Fibroblast of mammary gland (primary cell): ENCODE results near the gene BCAP31.

Source experiments
- DNase-seq: peaks from one replicate; pipeline ENCODE4 v3.0.0-alpha.2; 2010; ENCODE audit warnings: low read depth
- H3K4me3 ChIP-seq: 2 replicates; pipeline ENCODE4 v1.5.1; 2011; ENCODE audit warnings: low read depth, mild to moderate bottlenecking, low read length, moderate library complexity; ENCODE audit not compliant: control insufficient read depth
- TF ChIP-seq, protein P1 (sequence below): conservative IDR thresholded peaks from 2 replicates; pipeline ENCODE4 v1.5.1; 2011; ENCODE audit warnings: low read depth, low read length, inconsistent platforms; ENCODE audit not compliant: control insufficient read depth, insufficient read depth

Gene BCAP31

DNA sequence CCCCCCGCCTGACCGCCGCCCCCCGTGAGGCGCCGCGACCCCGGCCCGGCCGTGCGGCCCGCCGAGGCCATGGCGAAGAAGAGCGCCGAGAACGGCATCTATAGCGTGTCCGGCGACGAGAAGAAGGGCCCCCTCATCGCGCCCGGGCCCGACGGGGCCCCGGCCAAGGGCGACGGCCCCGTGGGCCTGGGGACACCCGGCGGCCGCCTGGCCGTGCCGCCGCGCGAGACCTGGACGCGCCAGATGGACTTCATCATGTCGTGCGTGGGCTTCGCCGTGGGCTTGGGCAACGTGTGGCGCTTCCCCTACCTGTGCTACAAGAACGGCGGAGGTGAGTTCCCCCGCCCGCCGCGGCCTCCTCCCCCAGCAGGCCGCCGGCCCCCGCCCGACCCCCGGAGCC lies 35.7 kb downstream of the BCAP31 start:
- TF ChIP-seq, protein P1, sequence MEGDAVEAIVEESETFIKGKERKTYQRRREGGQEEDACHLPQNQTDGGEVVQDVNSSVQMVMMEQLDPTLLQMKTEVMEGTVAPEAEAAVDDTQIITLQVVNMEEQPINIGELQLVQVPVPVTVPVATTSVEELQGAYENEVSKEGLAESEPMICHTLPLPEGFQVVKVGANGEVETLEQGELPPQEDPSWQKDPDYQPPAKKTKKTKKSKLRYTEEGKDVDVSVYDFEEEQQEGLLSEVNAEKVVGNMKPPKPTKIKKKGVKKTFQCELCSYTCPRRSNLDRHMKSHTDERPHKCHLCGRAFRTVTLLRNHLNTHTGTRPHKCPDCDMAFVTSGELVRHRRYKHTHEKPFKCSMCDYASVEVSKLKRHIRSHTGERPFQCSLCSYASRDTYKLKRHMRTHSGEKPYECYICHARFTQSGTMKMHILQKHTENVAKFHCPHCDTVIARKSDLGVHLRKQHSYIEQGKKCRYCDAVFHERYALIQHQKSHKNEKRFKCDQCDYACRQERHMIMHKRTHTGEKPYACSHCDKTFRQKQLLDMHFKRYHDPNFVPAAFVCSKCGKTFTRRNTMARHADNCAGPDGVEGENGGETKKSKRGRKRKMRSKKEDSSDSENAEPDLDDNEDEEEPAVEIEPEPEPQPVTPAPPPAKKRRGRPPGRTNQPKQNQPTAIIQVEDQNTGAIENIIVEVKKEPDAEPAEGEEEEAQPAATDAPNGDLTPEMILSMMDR: no peak
- H3K4me3 ChIP-seq: no peak overlapping the region
- no peak for DNase-seq

DNA sequence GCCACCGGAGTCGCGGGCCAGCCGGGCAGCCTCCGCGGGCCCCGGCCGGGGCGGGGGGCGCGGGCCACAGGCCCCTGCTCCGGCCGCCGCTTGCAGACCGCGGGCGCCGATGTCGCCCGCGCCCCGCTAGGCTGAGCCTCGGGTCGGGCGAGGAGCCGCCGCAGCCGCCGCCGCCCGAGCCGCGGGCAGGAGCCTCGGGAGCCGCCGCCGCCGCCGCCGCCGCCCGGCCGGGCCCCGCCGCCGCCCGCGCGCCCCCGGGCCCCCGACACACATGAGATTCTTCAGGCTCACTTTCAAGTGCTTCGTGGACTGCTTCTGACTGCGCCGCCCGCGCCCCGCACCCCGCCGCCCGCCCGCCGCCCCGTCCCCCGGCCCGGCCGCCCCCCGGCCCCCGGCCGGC lies 36.1 kb downstream of the BCAP31 start:
- H3K4me3 ChIP-seq: no peak overlapping the region
- TF ChIP-seq, protein P1: no peak
- no peak for DNase-seq

DNA sequence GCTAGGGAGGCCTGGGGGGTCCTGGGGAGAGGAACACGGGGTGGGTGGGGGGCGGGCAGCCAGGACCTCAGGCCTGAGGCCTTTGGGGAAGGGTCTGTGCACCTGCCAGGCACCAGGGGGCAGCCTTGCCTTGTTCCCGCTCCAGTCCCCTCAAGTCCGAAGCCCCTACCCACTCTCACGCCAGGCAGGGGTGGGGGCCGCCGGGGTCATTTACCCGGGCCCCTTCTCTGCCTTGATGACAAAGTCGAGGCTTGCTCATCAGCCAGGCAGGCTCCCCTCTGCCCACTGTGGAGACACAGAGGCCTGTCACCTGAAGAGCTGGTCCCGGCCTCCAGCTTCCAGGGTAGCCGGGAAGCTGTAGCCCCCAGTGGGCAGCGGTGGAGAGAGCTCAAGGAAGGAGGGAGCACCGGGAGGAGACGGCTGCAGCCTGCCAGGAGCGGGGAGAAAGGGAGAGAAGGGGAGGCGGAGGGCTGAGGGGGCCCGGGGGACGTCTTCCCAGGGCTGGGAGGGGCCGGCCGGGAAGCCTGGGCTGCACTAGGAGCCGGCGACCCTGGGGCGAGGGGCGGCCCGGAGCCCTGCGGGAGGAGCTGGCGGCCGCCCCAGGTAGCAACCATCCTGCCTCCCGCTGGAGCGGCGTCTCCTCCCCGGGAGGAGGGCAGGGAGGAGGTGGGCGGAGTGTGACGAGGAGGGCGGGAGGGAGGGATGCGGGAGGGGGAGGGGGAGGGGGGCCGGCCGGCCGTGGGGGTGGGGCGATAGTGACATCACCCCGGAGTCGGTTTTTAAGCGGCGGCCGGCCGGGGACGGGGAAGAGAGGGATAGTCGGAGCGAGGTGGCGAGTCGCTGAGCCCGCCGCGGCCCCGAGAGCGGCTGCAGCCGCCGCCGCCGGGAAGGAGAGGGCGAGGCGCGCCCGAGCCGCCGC lies 36.8 kb downstream of the BCAP31 start, which contains the start of gene SLC6A8:
TSS of gene SLC6A8 (plus strand) at position 806 of the 919 bp plus-strand sequence. CDS start 649 bp downstream, outside the sequence.
- H3K4me3 ChIP-seq: no peak within 1 kb of the TSS
- TF ChIP-seq, protein P1: peak; percentile 12

GRCh38 chrX:153686711-153687110 lies 37.5 kb downstream of the BCAP31 start:
- no peak for DNase-seq
- no peak overlapping the region for H3K4me3 ChIP-seq
- TF ChIP-seq, protein P1: no peak

More for the DNA sequence above, 36.8 kb downstream of the BCAP31 start, which contains the start of gene SLC6A8:
- DNase-seq: peak; percentile 37

- no peak overlapping the region for H3K4me3 ChIP-seq
- no peak for DNase-seq
- TF ChIP-seq, protein P1: no peak
Observed at GRCh38 chrX:153685751-153686696, 38.2 kb downstream of the BCAP31 start.

DNA sequence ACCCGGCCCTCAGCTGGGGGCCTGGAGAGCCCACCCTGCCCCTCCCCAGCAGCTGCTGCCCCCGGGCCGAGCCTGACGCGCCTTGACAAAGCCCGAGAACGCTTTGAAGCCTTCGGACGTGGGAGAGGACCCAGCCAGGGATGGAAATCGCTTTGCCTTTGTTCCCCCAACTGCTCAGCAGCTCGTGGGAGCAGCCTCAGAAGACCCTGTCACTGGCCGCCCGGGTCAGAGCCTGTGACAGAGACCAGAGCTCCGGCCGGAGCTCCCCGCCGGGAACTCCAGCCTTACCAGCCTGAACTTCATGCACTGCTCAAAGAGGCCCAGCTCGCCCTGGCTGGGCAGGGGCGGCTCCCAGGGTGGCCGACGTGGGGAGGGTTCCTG lies 39.0 kb downstream of the BCAP31 start:
- no peak overlapping the region for H3K4me3 ChIP-seq
- no peak for DNase-seq
- TF ChIP-seq, protein P1: no peak
